GM18505 (cell line): ENCODE measurements around the gene ACTR3.
A peak's percentile ranks its signal among the peaks of the same experiment; 100 is the strongest.
"Not testable (repeated sequence)": the region's sequence is repeated elsewhere in the genome, so short reads cannot be mapped to it uniquely, and the experiment has no call there.

Source experiments
- ATAC-seq: cut with Tn5 transposase; IDR thresholded peaks from one replicate; pipeline ENCODE4 v1.9.1; 2021; ENCODE audit not compliant: unreplicated experiment
- POLR2A ChIP-seq: IDR thresholded peaks from 4 replicates; pipeline ENCODE4 v1.6.1; 2011; ENCODE audit warnings: borderline replicate concordance; ENCODE audit not compliant: insufficient read depth, insufficient read length; ENCODE audit errors: extremely low read depth

Gene ACTR3

GRCh38 chr2:113889471-113890252 lies at the start of gene ACTR3:
Gene ACTR3, plus strand, starts transcription at chr2:113890089. Its CDS starts 191 bp downstream, at chr2:113890280.
- peak; percentile 67 for ATAC-seq
- TF ChIP-seq POLR2A: peak; percentile 86

GRCh38 chr2:113840518-113840917 lies 49.4 kb upstream of the ACTR3 start:
- TF ChIP-seq POLR2A: no peak
- no peak for ATAC-seq

- TF ChIP-seq POLR2A: no peak
- ATAC-seq: no peak
Measured at GRCh38 chr2:113842919-113843736, 46.8 kb upstream of the ACTR3 start.

GRCh38 chr2:113843737-113844050 lies 46.2 kb upstream of the ACTR3 start:
- not testable (repeated sequence) for ATAC-seq

DNA sequence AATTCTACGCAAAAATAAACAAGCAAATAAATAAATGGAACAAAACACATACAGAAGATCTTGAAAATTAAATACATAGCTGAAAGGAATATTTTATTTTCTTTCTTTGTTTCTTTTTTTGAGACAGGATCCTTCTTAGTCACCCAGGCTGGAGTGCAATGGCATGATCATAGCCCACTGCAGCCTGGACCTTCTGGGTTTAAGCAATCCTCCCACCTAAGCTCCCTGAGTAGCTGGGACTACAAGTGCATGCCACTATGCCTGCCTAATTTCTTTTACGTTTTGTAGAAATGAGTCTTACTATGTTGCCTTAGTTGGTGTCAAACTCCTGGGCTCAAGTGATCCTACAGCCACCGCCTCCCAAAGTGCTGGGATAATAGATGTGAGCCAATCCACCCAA lies 44.6 kb upstream of the ACTR3 start:
- TF ChIP-seq POLR2A: no peak
- no peak for ATAC-seq

DNA sequence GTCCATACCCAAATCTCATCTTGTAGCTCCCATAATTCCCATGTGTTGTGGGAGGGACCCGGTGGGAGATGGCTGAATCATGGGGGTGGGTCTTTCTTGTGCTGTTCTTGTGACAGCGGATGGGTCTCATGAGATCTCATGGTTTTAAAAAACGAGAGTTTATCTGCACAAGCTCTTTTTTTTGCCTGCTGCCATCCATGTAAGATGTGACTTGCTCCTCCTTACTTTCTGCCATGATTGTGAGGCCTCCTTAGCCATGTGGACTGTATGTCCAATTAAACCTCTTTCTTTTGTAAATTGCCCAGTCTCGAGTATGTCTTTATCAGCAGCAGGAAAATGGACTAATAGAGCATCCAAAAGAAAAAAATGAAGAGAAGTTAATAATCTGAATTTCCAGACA lies 44.1 kb upstream of the ACTR3 start:
- ATAC-seq: not testable (repeated sequence)

DNA sequence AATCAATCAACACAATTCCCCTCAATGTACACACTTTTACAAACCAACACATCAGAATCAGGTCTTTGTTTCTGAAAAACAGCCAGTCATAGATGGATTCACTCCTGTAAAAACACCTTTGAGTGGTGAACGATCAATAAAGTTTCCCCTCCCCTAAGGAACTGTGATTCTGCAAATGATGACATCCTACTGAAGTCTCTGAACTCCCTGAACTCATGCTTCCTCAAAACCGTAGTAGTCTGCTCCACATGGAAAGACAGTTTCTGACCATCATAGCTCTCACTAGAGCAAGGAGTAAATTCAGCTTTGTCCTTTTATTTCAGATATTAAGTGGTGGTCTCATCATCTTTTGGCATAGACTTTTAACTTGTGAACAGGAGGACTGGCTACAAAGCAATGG lies 43.5 kb upstream of the ACTR3 start:
- ATAC-seq: no peak
- TF ChIP-seq POLR2A: no peak

- ATAC-seq: no peak
- TF ChIP-seq POLR2A: no peak
Measured at GRCh38 chr2:113847144-113847543, 42.7 kb upstream of the ACTR3 start.

GRCh38 chr2:113848758-113849415 lies 41.0 kb upstream of the ACTR3 start:
- TF ChIP-seq POLR2A: no peak
- peak; percentile 63 for ATAC-seq

- ATAC-seq: no peak
- no peak for TF ChIP-seq POLR2A
Measured at GRCh38 chr2:113850687-113851086, 39.2 kb upstream of the ACTR3 start.

GRCh38 chr2:113851640-113852039 lies 38.2 kb upstream of the ACTR3 start:
- TF ChIP-seq POLR2A: no peak
- no peak for ATAC-seq

GRCh38 chr2:113854208-113854607 lies 35.7 kb upstream of the ACTR3 start:
- TF ChIP-seq POLR2A: no peak
- ATAC-seq: no peak

DNA sequence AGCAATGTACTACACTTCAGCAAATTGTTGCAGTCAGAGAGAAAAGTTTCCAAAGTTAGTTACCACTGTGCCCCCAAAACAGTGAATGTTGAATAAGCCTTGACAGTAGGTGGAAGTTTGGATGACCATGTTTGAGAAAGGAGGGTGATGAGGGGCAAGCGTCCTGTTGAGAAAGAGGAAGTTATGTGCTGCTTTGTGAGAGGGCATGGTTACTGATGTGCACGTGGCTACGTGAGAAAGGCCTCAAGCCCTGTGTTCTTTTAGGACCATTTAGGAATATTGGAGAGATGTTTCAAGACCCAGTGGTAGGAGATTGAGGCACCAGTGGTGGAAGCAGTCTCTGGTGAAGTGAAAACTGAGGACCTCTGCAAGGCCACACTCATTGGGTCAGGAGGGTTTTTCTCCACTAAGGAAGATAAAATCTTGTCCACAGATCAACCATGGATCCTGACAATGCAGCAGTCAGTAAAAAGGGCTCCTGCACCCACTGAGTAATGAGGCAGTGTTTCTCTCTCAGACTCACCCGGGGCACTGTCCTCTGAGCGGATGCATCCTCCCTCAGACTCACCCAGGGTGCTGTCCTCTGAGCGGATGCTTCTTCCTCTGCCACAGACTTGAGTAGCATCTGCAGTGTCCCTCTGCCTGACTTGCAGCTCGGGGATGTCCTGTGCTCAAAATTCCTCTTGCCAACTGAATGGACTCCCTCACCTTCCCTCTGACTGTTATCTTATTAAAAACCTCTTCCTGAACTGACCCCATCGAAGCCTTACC lies 34.7 kb upstream of the ACTR3 start:
- no peak for TF ChIP-seq POLR2A
- no peak for ATAC-seq

DNA sequence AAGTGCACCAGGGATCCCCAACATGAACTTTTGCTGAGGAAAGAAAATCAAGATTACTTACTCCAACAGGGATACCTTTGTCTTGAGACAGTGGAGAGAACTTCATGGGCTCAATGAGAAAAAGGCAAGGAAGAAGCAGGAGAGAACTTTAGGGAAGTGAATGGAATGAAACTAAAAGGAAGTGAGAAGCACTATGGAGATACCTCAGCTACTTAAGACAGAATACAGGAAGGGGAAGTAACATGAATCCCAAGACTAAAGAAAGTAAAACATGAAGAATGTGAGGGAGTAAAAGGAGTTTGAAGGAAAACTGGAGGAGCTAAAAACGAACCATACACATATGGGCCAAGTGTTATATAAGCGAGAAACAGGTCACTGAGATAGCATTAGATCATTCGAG lies 32.4 kb upstream of the ACTR3 start:
- no peak for TF ChIP-seq POLR2A
- no peak for ATAC-seq

- no peak for ATAC-seq
- no peak for TF ChIP-seq POLR2A
Measured at GRCh38 chr2:113858764-113859163, 31.1 kb upstream of the ACTR3 start.
